Esophagus squamous epithelium (tissue), 5 donors: ENCODE measurements around the gene CCL17. TPM values are rescaled to one million over a fixed set of nuclear protein-coding genes. Genes with fewer than 3 reads are reported as not detected.

Experiments used
- DNase-seq: peaks from one replicate; lab custom pipeline; 2025; lab: John Stamatoyannopoulos, UW
- H3K27ac ChIP-seq, 4 donors: fragments of 200-600 bp; sonication (generic); one replicate each; pipeline ENCODE4 v1.5.1; 2016 to 2019; ENCODE audit warnings: mild to moderate bottlenecking in 1 of 4
- H3K27me3 ChIP-seq, 4 donors: fragments of 200-600 bp; sonication (generic); 1 replicate in 3 of 4; 2 replicates in 1 of 4; pipeline versions ENCODE4 v1.5.1 to v1.6.0; 2017 to 2021; ENCODE audit warnings: antibody characterized with exemption in 1 of 4
- H3K36me3 ChIP-seq, 3 donors: fragments of 200-600 bp; sonication (generic); one replicate each; pipeline ENCODE4 v1.5.1; 2016 to 2019
- H3K4me1 ChIP-seq, 3 donors: fragments of 200-600 bp; sonication (generic); one replicate each; pipeline ENCODE4 v1.5.1; 2017 to 2019
- H3K4me3 ChIP-seq, 4 donors: fragments of 200-600 bp; sonication (generic); 1 replicate in 3 of 4; 2 replicates in 1 of 4; pipeline ENCODE4 v1.5.1; 2016 to 2019; ENCODE audit warnings: mild to moderate bottlenecking in 2 of 4, moderate library complexity in 1 of 4
- H3K9me3 ChIP-seq, 3 donors: fragments of 200-600 bp; sonication (generic); one replicate each; pipeline ENCODE4 v1.5.1; 2016 to 2019
- CTCF ChIP-seq, 6 experiments: fragments of 450-650 bp in 4 of 6; fragments of 200-600 bp in 2 of 6; sonication (generic) in 2 of 6; IDR thresholded peaks; one replicate each; pipeline ENCODE4 v1.5.1; 2016 to 2019; ENCODE audit warnings: antibody characterized with exemption in 6 of 6, mild to moderate bottlenecking in 4 of 6, moderate library complexity in 4 of 6
- POLR2A ChIP-seq, 4 donors: fragments of 450-650 bp; IDR thresholded peaks; one replicate each; pipeline ENCODE4 v1.6.1; 2017; ENCODE audit warnings: antibody characterized with exemption in 4 of 4, mild to moderate bottlenecking in 4 of 4, moderate library complexity in 3 of 4
- WGBS, 2 donors: methylation state at CpG; one replicate each; pipeline ENCODE4 v1.1.5; 2018; 5-methylcytosine and 5-hydroxymethylcytosine counted together
- intact Hi-C: fragments of 100-400 bp; cut with DNase I; formaldehyde crosslinking; loops from one replicate; pipeline ENCODE4 v1.15.0; 2022
- total RNA-seq, 4 donors: library from RNA; depleted of rRNA; stranded (reverse); fragments of >200 nt; gene quantifications; one replicate each; pipeline ENCODE4 v1.1.0, GENCODE V29; 2016
- donor health status: DM: yes; HTN: yes; CAD: no.

Gene CCL17
- total RNA-seq, 4 donors from 2014 or later: 0.64 to 1.3 TPM; not detected in 2

GRCh38 chr16:57427307-57427706 is 22.7 kb downstream of the CCL17 start:
- no peaks in the 10 kb centered on the region for H3K27me3 ChIP-seq
- peaks cover 8 to 53% (median 37%) of the 10 kb centered on the region in 3 donors for H3K36me3 ChIP-seq
- intact Hi-C loops: no loop called here
- no peak overlapping the region for H3K27ac ChIP-seq
- DNase-seq: no peak
- no peak for TF ChIP-seq POLR2A (IDR thresholded peaks at IDR 0.05)
- no peak for TF ChIP-seq CTCF (IDR thresholded peaks at IDR 0.05)
- peaks cover 2 to 20% (median 5%) of the 10 kb centered on the region in 3 donors for H3K4me1 ChIP-seq
- no peaks in the 10 kb centered on the region for H3K9me3 ChIP-seq
- H3K4me3 ChIP-seq: no peak overlapping the region
- WGBS, 2 donors: 71 to 74% methylated on average over 8 of the region's 8 CpGs

GRCh38 chr16:57427824-57428223 is 23.3 kb downstream of the CCL17 start:
- intact Hi-C loops: no loop called here
- Histone ChIP-seq H3K27me3 (no peaks in the 10 kb centered on the region), H3K4me3 (no peak overlapping the region), H3K4me1 (peaks cover 0 to 17% (median 4%) of the 10 kb centered on the region in 3 donors), H3K9me3 (no peaks in the 10 kb centered on the region), H3K27ac (no peak overlapping the region), H3K36me3 (peaks cover 8 to 58% (median 41%) of the 10 kb centered on the region in 3 donors)
- TF ChIP-seq CTCF (IDR thresholded peaks at IDR 0.05) (no peak), POLR2A (IDR thresholded peaks at IDR 0.05) (no peak)
- DNase-seq: no peak

- intact Hi-C loops: no loop called here
- WGBS, 2 donors: 80 to 86% methylated on average over 4 of the region's 5 CpGs
- Histone ChIP-seq H3K4me3 (no peak overlapping the region), H3K27ac (no peak overlapping the region), H3K4me1 (peaks cover 0 to 5% (median 0%) of the 10 kb centered on the region in 3 donors), H3K27me3 (no peaks in the 10 kb centered on the region), H3K36me3 (peaks cover 19 to 90% (median 55%) of the 10 kb centered on the region in 3 donors), H3K9me3 (no peaks in the 10 kb centered on the region)
- no peak for TF ChIP-seq POLR2A (IDR thresholded peaks at IDR 0.05)
- DNase-seq: no peak
Observed at GRCh38 chr16:57430955-57431354, 26.4 kb downstream of the CCL17 start.

GRCh38 chr16:57432505-57432904 is 27.9 kb downstream of the CCL17 start:
- no peak for TF ChIP-seq CTCF (IDR thresholded peaks at IDR 0.05)
- no peak for TF ChIP-seq POLR2A (IDR thresholded peaks at IDR 0.05)
- Histone ChIP-seq H3K36me3 (peaks cover 23 to 100% (median 63%) of the 10 kb centered on the region in 3 donors), H3K9me3 (no peaks in the 10 kb centered on the region), H3K27me3 (no peaks in the 10 kb centered on the region), H3K4me3 (no peak overlapping the region), H3K27ac (peak overlapping the region in 1 of 4 donors; percentile 30), H3K4me1 (no peaks in the 10 kb centered on the region)
- 95% methylated on average over 2 of the region's 2 CpGs for WGBS, 2 donors
- intact Hi-C loops: no loop called here
- DNase-seq: no peak

- no peak for DNase-seq
- Histone ChIP-seq H3K9me3 (no peaks in the 10 kb centered on the region), H3K36me3 (peaks cover 23 to 100% (median 63%) of the 10 kb centered on the region in 3 donors), H3K4me3 (no peak overlapping the region), H3K27me3 (no peaks in the 10 kb centered on the region), H3K27ac (peak overlapping the region in 1 of 4 donors; percentile 30), H3K4me1 (no peaks in the 10 kb centered on the region)
- no peak for TF ChIP-seq POLR2A (IDR thresholded peaks at IDR 0.05)
- TF ChIP-seq CTCF (IDR thresholded peaks at IDR 0.05): no peak
- intact Hi-C loops: no loop called here
- 66 to 100% methylated on average over 3 of the region's 3 CpGs for WGBS, 2 donors
Observed at GRCh38 chr16:57432989-57433388, 28.4 kb downstream of the CCL17 start.

GRCh38 chr16:57434003-57434402 is 29.4 kb downstream of the CCL17 start:
- TF ChIP-seq POLR2A (IDR thresholded peaks at IDR 0.05) (no peak), CTCF (IDR thresholded peaks at IDR 0.05) (no peak)
- H3K27me3 ChIP-seq: no peaks in the 10 kb centered on the region
- no peaks in the 10 kb centered on the region for H3K9me3 ChIP-seq
- H3K4me1 ChIP-seq: no peaks in the 10 kb centered on the region
- intact Hi-C loops: no loop called here
- 94 to 100% methylated on average over 2 of the region's 2 CpGs for WGBS, 2 donors
- H3K36me3 ChIP-seq: peaks cover 23 to 100% (median 56%) of the 10 kb centered on the region in 3 donors
- H3K4me3 ChIP-seq: no peak overlapping the region
- no peak overlapping the region for H3K27ac ChIP-seq
- no peak for DNase-seq
